Measurements from ENCODE around the gene CARS2.
"Not testable (repeated sequence)": the region's sequence is repeated elsewhere in the genome, so short reads cannot be mapped to it uniquely, and the experiment has no call there.

CARS2 gene

GRCh38 chr13:110702089-110702488, 3.8 kb downstream of the CARS2 start:
- Histone ChIP-seq H3K9me3 (ENCODE audit: insufficient read depth, low read length) (no peaks in the 10 kb centered on the region), H3K9ac (ENCODE audit: low read length) (no peak overlapping the region), H3K36me3 (ENCODE audit: low read length) (peaks cover 13% of the 10 kb centered on the region), H3F3A (ENCODE audit: insufficient read depth) (no peaks in the 10 kb centered on the region), H4K20me1 (ENCODE audit: low read depth, low read length) (no peaks in the 10 kb centered on the region), H3K79me2 (ENCODE audit: insufficient read depth, low read length) (peaks cover 26% of the 10 kb centered on the region), H3K4me3 (ENCODE audit: insufficient read depth, low read length, poor library complexity, severe bottlenecking) (no peak overlapping the region), H2AFZ (ENCODE audit: low read depth, low read length, severe bottlenecking) (no peak overlapping the region), H3K27ac (ENCODE audit: low read depth, low read length) (no peak overlapping the region), H3K9me2 (replicated peaks; ENCODE audit: insufficient read depth, low read length) (no peaks in the 10 kb centered on the region), H3K27me3 (ENCODE audit: low read length) (no peaks in the 10 kb centered on the region), H3K4me2 (ENCODE audit: low read depth, low read length, poor library complexity, severe bottlenecking) (no peak overlapping the region)
- TF ChIP-seq CTCF (IDR thresholded peaks at IDR 0.05; ENCODE audit: insufficient read depth, low read length, poor library complexity, severe bottlenecking) (no peak), EZH2phosphoT487 (conservative IDR thresholded peaks at IDR 0.05; ENCODE audit: low read length) (no peak)

- not testable (repeated sequence) for H3K4me2 ChIP-seq (ENCODE audit: low read depth, low read length, poor library complexity, severe bottlenecking); H3K9me2 ChIP-seq (replicated peaks; ENCODE audit: insufficient read depth, low read length); H3K27me3 ChIP-seq (ENCODE audit: low read length); H3K9me3 ChIP-seq (ENCODE audit: insufficient read depth, low read length); H3K4me3 ChIP-seq (ENCODE audit: insufficient read depth, low read length, poor library complexity, severe bottlenecking); H3K9ac ChIP-seq (ENCODE audit: low read length); H3F3A ChIP-seq (ENCODE audit: insufficient read depth); H4K20me1 ChIP-seq (ENCODE audit: low read depth, low read length); H2AFZ ChIP-seq (ENCODE audit: low read depth, low read length, severe bottlenecking); H3K27ac ChIP-seq (ENCODE audit: low read depth, low read length)
- Histone ChIP-seq H3K79me2 (ENCODE audit: insufficient read depth, low read length) (peaks cover 26% of the 10 kb centered on the region), H3K36me3 (ENCODE audit: low read length) (peaks cover 13% of the 10 kb centered on the region)
Measured at GRCh38 chr13:110701061-110701460, 4.9 kb downstream of the CARS2 start.

GRCh38 chr13:110700641-110701040, 5.3 kb downstream of the CARS2 start:
- peaks cover 13% of the 10 kb centered on the region for H3K36me3 ChIP-seq (ENCODE audit: low read length)
- no peak overlapping the region for H3K9ac ChIP-seq (ENCODE audit: low read length)
- H3K79me2 ChIP-seq (ENCODE audit: insufficient read depth, low read length), result peaks cover 25% of the 10 kb centered on the region
- H4K20me1 ChIP-seq (ENCODE audit: low read depth, low read length), result no peaks in the 10 kb centered on the region
- H3K9me2 ChIP-seq (replicated peaks; ENCODE audit: insufficient read depth, low read length), result no peaks in the 10 kb centered on the region
- H3K4me2 ChIP-seq (ENCODE audit: low read depth, low read length, poor library complexity, severe bottlenecking), result no peak overlapping the region
- H3K27ac ChIP-seq (ENCODE audit: low read depth, low read length), result no peak overlapping the region
- H3F3A ChIP-seq (ENCODE audit: insufficient read depth), result no peaks in the 10 kb centered on the region
- no peaks in the 10 kb centered on the region for H3K9me3 ChIP-seq (ENCODE audit: insufficient read depth, low read length)
- TF ChIP-seq EZH2phosphoT487 (conservative IDR thresholded peaks at IDR 0.05; ENCODE audit: low read length) (no peak), CTCF (IDR thresholded peaks at IDR 0.05; ENCODE audit: insufficient read depth, low read length, poor library complexity, severe bottlenecking) (no peak)
- no peak overlapping the region for H3K4me3 ChIP-seq (ENCODE audit: insufficient read depth, low read length, poor library complexity, severe bottlenecking)
- no peaks in the 10 kb centered on the region for H3K27me3 ChIP-seq (ENCODE audit: low read length)
- H2AFZ ChIP-seq (ENCODE audit: low read depth, low read length, severe bottlenecking), result no peak overlapping the region

- no peak overlapping the region for H3K9ac ChIP-seq (ENCODE audit: low read length)
- peaks cover 21% of the 10 kb centered on the region for H3K79me2 ChIP-seq (ENCODE audit: insufficient read depth, low read length)
- peaks cover 13% of the 10 kb centered on the region for H3K36me3 ChIP-seq (ENCODE audit: low read length)
- no peaks in the 10 kb centered on the region for H3K9me3 ChIP-seq (ENCODE audit: insufficient read depth, low read length)
- no peak overlapping the region for H3K4me3 ChIP-seq (ENCODE audit: insufficient read depth, low read length, poor library complexity, severe bottlenecking)
- no peak overlapping the region for H2AFZ ChIP-seq (ENCODE audit: low read depth, low read length, severe bottlenecking)
- no peak overlapping the region for H3K4me2 ChIP-seq (ENCODE audit: low read depth, low read length, poor library complexity, severe bottlenecking)
- no peaks in the 10 kb centered on the region for H3F3A ChIP-seq (ENCODE audit: insufficient read depth)
- H4K20me1 ChIP-seq (ENCODE audit: low read depth, low read length), result no peaks in the 10 kb centered on the region
- no peak for TF ChIP-seq CTCF (IDR thresholded peaks at IDR 0.05; ENCODE audit: insufficient read depth, low read length, poor library complexity, severe bottlenecking)
- TF ChIP-seq EZH2phosphoT487 (conservative IDR thresholded peaks at IDR 0.05; ENCODE audit: low read length), result no peak
- H3K27me3 ChIP-seq (ENCODE audit: low read length), result no peaks in the 10 kb centered on the region
- H3K27ac ChIP-seq (ENCODE audit: low read depth, low read length), result no peak overlapping the region
- no peaks in the 10 kb centered on the region for H3K9me2 ChIP-seq (replicated peaks; ENCODE audit: insufficient read depth, low read length)
Measured at GRCh38 chr13:110700186-110700585, 5.7 kb downstream of the CARS2 start.
